Lower lobe of right lung (tissue), 2 donors: ENCODE data around the gene HES7. TPM values are rescaled to one million over a fixed set of nuclear protein-coding genes. Genes with fewer than 3 reads are reported as not detected.

Experiments
- ATAC-seq, 2 donors: fragments of 200-7000 bp; cut with Tn5 transposase; one replicate each; pipeline ENCODE4 v1.9.1; 2020 to 2022; ENCODE audit warnings: mild to moderate bottlenecking in 2 of 2, moderate library complexity in 2 of 2
- DNase-seq: peaks from one replicate; pipeline ENCODE4 v3.0.0-alpha.2; 2020
- H3K27ac ChIP-seq: fragments of 200-600 bp; one replicate; pipeline ENCODE4 v1.8.0; 2022
- H3K27me3 ChIP-seq: fragments of 200-600 bp; one replicate; pipeline ENCODE4 v1.8.0; 2022; ENCODE audit warnings: low read depth
- H3K36me3 ChIP-seq: fragments of 200-600 bp; one replicate; pipeline ENCODE4 v1.8.0; 2022; ENCODE audit warnings: mild to moderate bottlenecking
- H3K4me1 ChIP-seq: fragments of 200-600 bp; one replicate; pipeline ENCODE4 v1.8.0; 2022
- H3K4me3 ChIP-seq: fragments of 200-600 bp; one replicate; pipeline ENCODE4 v1.8.0; 2022; ENCODE audit warnings: mild to moderate bottlenecking
- H3K9me3 ChIP-seq: fragments of 200-600 bp; one replicate; pipeline ENCODE4 v1.8.0; 2022
- CTCF ChIP-seq: fragments of 200-600 bp; IDR thresholded peaks from one replicate; pipeline ENCODE4 v1.8.0; 2022; ENCODE audit warnings: antibody characterized with exemption, mild to moderate bottlenecking
- intact Hi-C: fragments of 100-400 bp; cut with DNase I; formaldehyde crosslinking; loops from one replicate; pipeline ENCODE4 v1.11.0; 2022
- total RNA-seq: library from RNA; stranded (reverse); fragmentation: NEBNext Ultra II Directional; extraction: Animal tissue kit (Norgen Biotek cat#: 25700); gene quantifications from one replicate; pipeline ENCODE4 v1.2.1, GENCODE V29; 2021
- donor health status: DM: no; HTN: yes; CAD: no; lungs with severe emphysema.

HES7 gene
- total RNA-seq, 1 donor from 2014 or later: 0.21 TPM

GRCh38 chr17:8087075-8087951 lies 36.6 kb downstream of the HES7 start, which contains the start of gene ALOX12B:
Gene ALOX12B, minus strand, starts transcription at chr17:8087716. Its CDS starts 274 bp downstream, at chr17:8087442.
- no peak for DNase-seq
- H3K4me3 ChIP-seq: no peak within 1 kb of the TSS
- TF ChIP-seq CTCF: no peak
- no peaks in the 10 kb centered on the region for H3K9me3 ChIP-seq
- no peaks in the 10 kb centered on the region for H3K36me3 ChIP-seq
- peak in 1 of 2 donors; percentile 6 for ATAC-seq
- H3K4me1 ChIP-seq: no peaks in the 10 kb centered on the region
- no peak within 1 kb of the TSS for H3K27ac ChIP-seq
- H3K27me3 ChIP-seq: peaks cover 58% of the 10 kb centered on the region
- intact Hi-C loops: no loop called here

- peak; percentile 10 for DNase-seq
- no peaks in the 10 kb centered on the region for H3K36me3 ChIP-seq
- H3K9me3 ChIP-seq: no peaks in the 10 kb centered on the region
- H3K4me1 ChIP-seq: peaks cover 12% of the 10 kb centered on the region
- ATAC-seq: no peak
- intact Hi-C loops: no loop called here
- no peak overlapping the region for H3K4me3 ChIP-seq
- no peak for TF ChIP-seq CTCF
- H3K27me3 ChIP-seq: peaks cover 66% of the 10 kb centered on the region
- H3K27ac ChIP-seq: no peak overlapping the region
Measured at GRCh38 chr17:8084250-8084649, 39.7 kb downstream of the HES7 start.

- peaks cover 14% of the 10 kb centered on the region for H3K4me1 ChIP-seq
- ATAC-seq (no peak), DNase-seq (no peak)
- intact Hi-C loops: no loop called here
- H3K27me3 ChIP-seq: peaks cover 74% of the 10 kb centered on the region
- H3K27ac ChIP-seq: no peak overlapping the region
- no peak overlapping the region for H3K4me3 ChIP-seq
- H3K36me3 ChIP-seq: no peaks in the 10 kb centered on the region
- no peak for TF ChIP-seq CTCF
- H3K9me3 ChIP-seq: no peaks in the 10 kb centered on the region
Measured at GRCh38 chr17:8082292-8082691, 41.6 kb downstream of the HES7 start.

- peaks cover 78% of the 10 kb centered on the region for H3K27me3 ChIP-seq
- H3K4me1 ChIP-seq: peaks cover 14% of the 10 kb centered on the region
- H3K36me3 ChIP-seq: no peaks in the 10 kb centered on the region
- intact Hi-C loops: no loop called here
- DNase-seq: no peak
- no peak for TF ChIP-seq CTCF
- no peak for ATAC-seq
- H3K4me3 ChIP-seq: no peak overlapping the region
- H3K27ac ChIP-seq: no peak overlapping the region
- H3K9me3 ChIP-seq: no peaks in the 10 kb centered on the region
Measured at GRCh38 chr17:8081876-8082275, 42.0 kb downstream of the HES7 start.

GRCh38 chr17:8080799-8081219 lies 43.1 kb downstream of the HES7 start:
- Histone ChIP-seq H3K4me1 (peaks cover 14% of the 10 kb centered on the region), H3K27ac (no peak overlapping the region), H3K4me3 (no peak overlapping the region), H3K27me3 (peaks cover 82% of the 10 kb centered on the region), H3K9me3 (no peaks in the 10 kb centered on the region), H3K36me3 (no peaks in the 10 kb centered on the region)
- TF ChIP-seq CTCF: no peak
- intact Hi-C loops: no loop called here
- ATAC-seq (no peak), DNase-seq (peak; percentile 42)
